Loucy (cell line): ENCODE results near the gene EFEMP1.
"Not testable (repeated sequence)": the region's sequence is repeated elsewhere in the genome, so short reads cannot be mapped to it uniquely, and the experiment has no call there.

Experiments used
- H2AFZ ChIP-seq: fragments of 200-600 bp; sonication (generic); 2 replicates; pipeline ENCODE4 v1.6.0; 2016; ENCODE audit warnings: antibody characterized with exemption, mild to moderate bottlenecking, low read length, moderate library complexity
- H3F3A ChIP-seq: fragments of 200-600 bp; 2 replicates; pipeline ENCODE4 v1.6.0; 2016; ENCODE audit warnings: antibody characterized with exemption, low read depth, mild to moderate bottlenecking
- H3K27me3 ChIP-seq: fragments of 200-600 bp; sonication (generic); 2 replicates; pipeline ENCODE4 v1.6.1; 2014; ENCODE audit warnings: low read length, mild to moderate bottlenecking; ENCODE audit not compliant: insufficient read depth, poor library complexity, severe bottlenecking
- H3K36me3 ChIP-seq: fragments of 200-600 bp; sonication (generic); 2 replicates; pipeline ENCODE4 v1.6.1; 2016; ENCODE audit warnings: low read length; ENCODE audit not compliant: insufficient read depth
- H3K4me1 ChIP-seq: fragments of 200-600 bp; sonication (generic); 2 replicates; pipeline ENCODE4 v1.5.1; 2014; ENCODE audit warnings: low read length, mild to moderate bottlenecking; ENCODE audit not compliant: insufficient read depth, poor library complexity, severe bottlenecking
- H3K4me2 ChIP-seq: fragments of 200-600 bp; sonication (generic); 2 replicates; pipeline ENCODE4 v1.6.0; 2014; ENCODE audit warnings: antibody characterized with exemption, low read length, low read depth, mild to moderate bottlenecking; ENCODE audit not compliant: poor library complexity, severe bottlenecking
- H3K4me3 ChIP-seq: fragments of 200-600 bp; sonication (generic); 2 replicates; pipeline ENCODE4 v1.5.1; 2014; ENCODE audit warnings: low read length, mild to moderate bottlenecking, mixed read lengths; ENCODE audit not compliant: poor library complexity, severe bottlenecking
- H3K79me2 ChIP-seq: fragments of 200-600 bp; sonication (generic); 2 replicates; pipeline ENCODE4 v1.6.1; 2014; ENCODE audit warnings: low read length; ENCODE audit not compliant: insufficient read depth
- H3K9ac ChIP-seq: fragments of 200-600 bp; sonication (generic); 2 replicates; pipeline ENCODE4 v1.6.0; 2014; ENCODE audit warnings: mild to moderate bottlenecking, low read depth, low read length, moderate library complexity; ENCODE audit not compliant: poor library complexity, severe bottlenecking
- H3K9me2 ChIP-seq: fragments of 200-600 bp; sonication (generic); replicated peaks from 2 replicates; pipeline ENCODE4 v1.6.1; 2016; ENCODE audit warnings: low read depth, low read length, mixed read lengths
- H3K9me3 ChIP-seq: fragments of 200-600 bp; sonication (generic); 2 replicates; pipeline ENCODE4 v1.6.1; 2014; ENCODE audit warnings: mild to moderate bottlenecking, antibody characterized with exemption, low read length, low read depth; ENCODE audit not compliant: insufficient read depth
- H4K20me1 ChIP-seq: fragments of 200-600 bp; sonication (generic); 2 replicates; pipeline ENCODE4 v1.6.0; 2014; ENCODE audit warnings: antibody characterized with exemption, low read length, mild to moderate bottlenecking; ENCODE audit not compliant: insufficient read depth, poor library complexity, severe bottlenecking
- CTCF ChIP-seq: fragments of 200-600 bp; sonication (generic); conservative IDR thresholded peaks from 2 replicates; pipeline ENCODE4 v1.5.1; 2014; ENCODE audit warnings: mild to moderate bottlenecking, antibody characterized with exemption, low read length
- EZH2phosphoT487 ChIP-seq: fragments of 200-600 bp; IDR thresholded peaks from 2 replicates; pipeline ENCODE4 v1.6.1; 2018; ENCODE audit warnings: antibody characterized with exemption, mild to moderate bottlenecking, moderate library complexity, borderline replicate concordance

The EFEMP1 gene

DNA sequence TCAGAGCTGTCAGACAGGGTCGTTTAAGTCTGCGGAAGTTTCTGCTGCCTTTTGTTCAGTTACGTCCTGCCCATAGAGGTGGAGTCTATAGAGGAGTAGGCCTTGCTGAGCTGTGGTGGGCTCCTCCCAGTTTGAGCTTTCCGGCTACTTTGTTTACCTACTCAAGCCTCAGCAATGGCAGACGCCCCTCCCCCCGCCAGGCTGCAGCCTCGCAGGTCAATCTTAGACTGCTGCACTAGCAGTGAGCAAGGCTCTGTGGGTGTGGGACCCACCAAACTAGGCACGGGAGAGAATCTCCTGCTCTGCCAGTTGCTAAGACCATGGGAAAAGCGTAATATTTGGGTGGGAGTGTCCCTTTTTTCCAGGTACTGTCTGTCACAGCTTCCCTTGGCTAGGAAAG, 86.5 kb downstream of the EFEMP1 start:
- H3K36me3 ChIP-seq, result no peaks in the 10 kb centered on the region
- no peak overlapping the region for H3K4me3 ChIP-seq
- no peaks in the 10 kb centered on the region for H3K27me3 ChIP-seq
- no peaks in the 10 kb centered on the region for H3K9me2 ChIP-seq
- H3K79me2 ChIP-seq, result no peaks in the 10 kb centered on the region
- H3F3A ChIP-seq, result no peaks in the 10 kb centered on the region
- no peak overlapping the region for H3K9ac ChIP-seq
- no peak overlapping the region for H3K4me2 ChIP-seq
- H4K20me1 ChIP-seq, result no peaks in the 10 kb centered on the region
- H3K4me1 ChIP-seq, result no peaks in the 10 kb centered on the region
- H3K9me3 ChIP-seq, result no peaks in the 10 kb centered on the region
- no peak for TF ChIP-seq CTCF
- TF ChIP-seq EZH2phosphoT487, result no peak
- no peak overlapping the region for H2AFZ ChIP-seq

- not testable (repeated sequence) for H4K20me1 ChIP-seq, H3F3A ChIP-seq, H3K9ac ChIP-seq, H3K9me3 ChIP-seq, H3K79me2 ChIP-seq, H3K9me2 ChIP-seq, H3K4me2 ChIP-seq, H2AFZ ChIP-seq, H3K36me3 ChIP-seq, H3K4me3 ChIP-seq, H3K27me3 ChIP-seq, H3K4me1 ChIP-seq
These were observed 91.7 kb downstream of the EFEMP1 start for GRCh38 chr2:55831671-55832410.

DNA sequence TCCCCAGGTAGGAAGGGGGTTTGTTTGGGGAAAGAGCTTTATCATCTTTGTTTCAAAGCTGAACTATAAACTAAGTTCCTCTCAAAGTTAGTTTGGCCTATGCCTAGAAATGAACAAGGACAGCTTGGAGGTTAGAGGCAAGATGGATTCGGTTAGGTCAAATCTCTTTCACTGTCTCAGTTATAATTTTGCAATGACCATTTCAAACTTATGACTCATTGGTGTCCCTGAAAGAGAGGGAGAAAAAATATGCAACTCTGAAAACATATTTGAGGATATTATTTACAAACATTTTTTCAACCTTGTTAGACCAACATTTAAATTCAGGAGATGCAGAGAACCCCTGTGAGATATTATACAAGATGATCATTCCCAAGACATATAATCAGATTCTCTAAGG, 95.7 kb downstream of the EFEMP1 start:
- Histone ChIP-seq H3K27me3 (no peaks in the 10 kb centered on the region), H3F3A (no peaks in the 10 kb centered on the region), H3K4me2 (no peak overlapping the region), H3K4me3 (no peak overlapping the region), H2AFZ (no peak overlapping the region), H3K4me1 (no peaks in the 10 kb centered on the region), H3K9me3 (no peaks in the 10 kb centered on the region), H3K9ac (no peak overlapping the region), H4K20me1 (no peaks in the 10 kb centered on the region), H3K36me3 (no peaks in the 10 kb centered on the region), H3K9me2 (no peaks in the 10 kb centered on the region), H3K79me2 (no peaks in the 10 kb centered on the region)
- TF ChIP-seq EZH2phosphoT487 (no peak), CTCF (no peak)

DNA sequence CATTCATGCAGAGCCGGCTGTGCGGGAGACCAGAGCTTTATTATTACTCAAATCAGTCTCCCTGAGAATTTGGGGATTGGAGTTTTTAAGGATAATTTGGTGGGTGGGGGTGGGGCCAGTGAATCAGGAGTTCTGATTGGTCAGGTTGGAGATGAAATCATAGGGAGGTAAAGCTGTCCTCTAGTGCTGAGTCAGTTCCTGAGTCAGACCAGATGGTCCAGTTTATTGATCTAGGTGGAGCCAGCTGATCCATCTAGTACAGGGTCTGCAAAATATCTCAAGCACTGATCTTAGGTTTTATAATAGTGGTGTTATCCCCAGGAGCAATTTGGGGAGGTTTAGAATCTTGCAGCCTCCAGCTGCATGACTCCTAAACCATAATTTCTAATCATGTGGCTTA, 96.2 kb downstream of the EFEMP1 start:
- H3K27me3 ChIP-seq, H3K4me3 ChIP-seq, H3K36me3 ChIP-seq, H3K9ac ChIP-seq, H3K4me1 ChIP-seq, H3K9me2 ChIP-seq, H3K79me2 ChIP-seq, H3K9me3 ChIP-seq, H3K4me2 ChIP-seq, H3F3A ChIP-seq, H4K20me1 ChIP-seq, H2AFZ ChIP-seq: not testable (repeated sequence)
